HEK293T (cell line): ENCODE results near the gene PHF20.

ENCODE experiments used
- CTCF ChIA-PET: fragments of 350-600 bp; formaldehyde crosslinking; extraction: SDS; loops from one replicate; lab custom pipeline; 2021; ENCODE audit warnings: antibody characterized with exemption, inconsistent platforms; lab: Yijun Ruan, JAX
- POLR2A ChIA-PET: fragments of 350-600 bp; formaldehyde crosslinking; extraction: SDS; loops from one replicate; lab custom pipeline; 2020; ENCODE audit warnings: antibody characterized with exemption, inconsistent platforms; lab: Yijun Ruan, JAX
- DNase-seq: peaks from one replicate; pipeline ENCODE4 v3.0.0; 2012; ENCODE audit warnings: mixed read lengths; ENCODE audit errors: extremely low spot score
- ARNT ChIP-seq: fragments of 450-650 bp; IDR thresholded peaks from 2 replicates; pipeline ENCODE4 v1.6.1; 2017; ENCODE audit warnings: mild to moderate bottlenecking
- BHLHE40 ChIP-seq: fragments of 450-650 bp; IDR thresholded peaks from 2 replicates; pipeline ENCODE4 v1.6.1; 2016; ENCODE audit warnings: mild to moderate bottlenecking, moderate library complexity, borderline replicate concordance
- CTBP1 ChIP-seq: fragments of 450-650 bp; IDR thresholded peaks from 2 replicates; pipeline ENCODE4 v1.6.1; 2016; ENCODE audit warnings: borderline replicate concordance
- ELF4 ChIP-seq: fragments of 450-650 bp; IDR thresholded peaks from 2 replicates; pipeline ENCODE4 v1.6.1; 2017; ENCODE audit warnings: antibody characterized with exemption
- FOXA1 ChIP-seq: fragments of 450-650 bp; IDR thresholded peaks from 2 replicates; pipeline ENCODE4 v1.6.1; 2016; ENCODE audit warnings: mild to moderate bottlenecking
- FOXK2 ChIP-seq: fragments of 450-650 bp; IDR thresholded peaks from 2 replicates; pipeline ENCODE4 v1.6.1; 2016; ENCODE audit warnings: mild to moderate bottlenecking
- FOXM1 ChIP-seq: fragments of 450-650 bp; IDR thresholded peaks from 2 replicates; pipeline ENCODE4 v1.6.1; 2017; ENCODE audit warnings: mild to moderate bottlenecking, borderline replicate concordance
- HDGF ChIP-seq: fragments of 450-650 bp; IDR thresholded peaks from 2 replicates; pipeline ENCODE4 v1.6.1; 2017; ENCODE audit warnings: antibody characterized with exemption, borderline replicate concordance
- L3MBTL2 ChIP-seq: fragments of 450-650 bp; conservative IDR thresholded peaks from 2 replicates; pipeline ENCODE4 v1.6.1; 2016; ENCODE audit warnings: mild to moderate bottlenecking
- LEF1 ChIP-seq: fragments of 450-650 bp; IDR thresholded peaks from 2 replicates; pipeline ENCODE4 v1.6.1; 2017; ENCODE audit warnings: mild to moderate bottlenecking, borderline replicate concordance
- NFRKB ChIP-seq: fragments of 450-650 bp; IDR thresholded peaks from 2 replicates; pipeline ENCODE4 v1.6.1; 2016; ENCODE audit warnings: mild to moderate bottlenecking, moderate library complexity
- PKNOX1 ChIP-seq: fragments of 450-650 bp; IDR thresholded peaks from 2 replicates; pipeline ENCODE4 v1.6.1; 2016
- SP1 ChIP-seq: fragments of 450-650 bp; IDR thresholded peaks from 2 replicates; pipeline ENCODE4 v1.6.1; 2017
- SUZ12 ChIP-seq: fragments of 450-650 bp; IDR thresholded peaks from 2 replicates; pipeline ENCODE4 v1.6.1; 2016; ENCODE audit warnings: mild to moderate bottlenecking
- TARDBP ChIP-seq: fragments of 450-650 bp; IDR thresholded peaks from 2 replicates; pipeline ENCODE4 v1.6.1; 2016
- ZNF384 ChIP-seq: fragments of 450-650 bp; IDR thresholded peaks from 2 replicates; pipeline ENCODE4 v1.6.1; 2016

PHF20 gene

GRCh38 chr20:35910254-35910653 lies 138.4 kb downstream of the PHF20 start:
- CTCF ChIA-PET = no interaction called here
- POLR2A ChIA-PET = no interaction called here
- no peak for DNase-seq
- no peak for TF ChIP-seq ELF4
- TF ChIP-seq NFRKB = no peak
- TF ChIP-seq BHLHE40 = no peak
- no peak for TF ChIP-seq ARNT
- TF ChIP-seq PKNOX1 = no peak
- TF ChIP-seq ZNF384 = no peak
- TF ChIP-seq SUZ12 = no peak
- TF ChIP-seq LEF1 = no peak
- no peak for TF ChIP-seq HDGF
- TF ChIP-seq FOXA1 = no peak
- no peak for TF ChIP-seq TARDBP
- TF ChIP-seq FOXM1 = no peak
- no peak for TF ChIP-seq L3MBTL2
- TF ChIP-seq CTBP1 = no peak
- no peak for TF ChIP-seq SP1
- no peak for TF ChIP-seq FOXK2

- ChIA-PET POLR2A (interaction anchor here (1.2 kb wide), 1 partner anchor 41 kb away, joined by 3 read pairs; the partner anchor contains the start of gene SCAND1), CTCF (no interaction called here)
- DNase-seq = no peak
- TF ChIP-seq PKNOX1 (no peak), HDGF (no peak), LEF1 (no peak), FOXK2 (no peak), SUZ12 (no peak), BHLHE40 (no peak), SP1 (no peak), L3MBTL2 (no peak), FOXA1 (no peak), ZNF384 (no peak), CTBP1 (no peak), FOXM1 (no peak), ARNT (no peak), NFRKB (no peak), ELF4 (no peak)
Measured at GRCh38 chr20:35912881-35913280, 141.1 kb downstream of the PHF20 start.

- TF ChIP-seq SUZ12 (no peak), BHLHE40 (no peak), TARDBP (no peak), ELF4 (no peak), ARNT (no peak), FOXA1 (no peak), CTBP1 (no peak), SP1 (no peak), FOXK2 (no peak), PKNOX1 (no peak), FOXM1 (no peak)
- no peak for DNase-seq
- ChIA-PET POLR2A (no interaction called here), CTCF (no interaction called here)
Measured at GRCh38 chr20:35917077-35917476, 145.3 kb downstream of the PHF20 start.

GRCh38 chr20:35918021-35918420 lies 146.2 kb downstream of the PHF20 start:
- TF ChIP-seq SUZ12 (no peak), BHLHE40 (no peak), ZNF384 (no peak), L3MBTL2 (no peak), TARDBP (no peak), HDGF (no peak), FOXA1 (no peak), NFRKB (no peak), ELF4 (no peak), CTBP1 (no peak), ARNT (no peak)
- CTCF ChIA-PET = interaction anchor here (0.6 to 1.1 kb wide), 2 partner anchors 9 to 15 kb away, joined by 3 to 4 read pairs; no protein-coding TSS in a partner anchor
- POLR2A ChIA-PET = no interaction called here
- DNase-seq = no peak

- ChIA-PET POLR2A (no interaction called here), CTCF (interaction anchor here (0.7 kb wide), 1 partner anchor 305 kb away, joined by 3 read pairs; no protein-coding TSS in a partner anchor)
- TF ChIP-seq FOXM1 = no peak
- no peak for TF ChIP-seq ARNT
- no peak for TF ChIP-seq FOXK2
- TF ChIP-seq ZNF384 = no peak
- no peak for TF ChIP-seq HDGF
- TF ChIP-seq SP1 = no peak
- TF ChIP-seq LEF1 = no peak
- TF ChIP-seq CTBP1 = no peak
- no peak for TF ChIP-seq NFRKB
- no peak for TF ChIP-seq BHLHE40
- TF ChIP-seq L3MBTL2 = no peak
- no peak for TF ChIP-seq SUZ12
- TF ChIP-seq PKNOX1 = no peak
- no peak for TF ChIP-seq TARDBP
- TF ChIP-seq FOXA1 = no peak
- no peak for DNase-seq
Measured at GRCh38 chr20:35920523-35920922, 148.7 kb downstream of the PHF20 start.

- DNase-seq = no peak
- POLR2A ChIA-PET = no interaction called here
Measured at GRCh38 chr20:35929301-35929700, 157.5 kb downstream of the PHF20 start.

More at GRCh38 chr20:35929301-35929700, 157.5 kb downstream of the PHF20 start:
- TF ChIP-seq BHLHE40 (no peak), ELF4 (no peak), NFRKB (no peak), TARDBP (no peak), L3MBTL2 (no peak), SP1 (no peak), FOXK2 (no peak), PKNOX1 (no peak), LEF1 (no peak), SUZ12 (no peak), CTBP1 (no peak), FOXM1 (no peak), ZNF384 (no peak), ARNT (no peak), HDGF (no peak), FOXA1 (no peak)
- CTCF ChIA-PET = interaction anchor here (1.0 kb wide), 1 partner anchor 25 kb away, joined by 4 read pairs; the partner anchor contains the start of gene SCAND1
